Neural progenitor cell (in vitro differentiated cells): ENCODE measurements around the gene RBM25.

ENCODE experiments used
- EZH2 ChIP-seq: fragments of 200-600 bp; sonication (generic); IDR thresholded peaks from 2 replicates; pipeline ENCODE4 v1.6.1; 2017; ENCODE audit warnings: antibody characterized with exemption, mild to moderate bottlenecking, moderate library complexity
- TF ChIP-seq, protein P1 (sequence below): fragments of 200-600 bp; sonication (generic); IDR thresholded peaks from 2 replicates; pipeline ENCODE4 v1.5.1; 2017; ENCODE audit warnings: antibody characterized with exemption, mild to moderate bottlenecking

DNA sequence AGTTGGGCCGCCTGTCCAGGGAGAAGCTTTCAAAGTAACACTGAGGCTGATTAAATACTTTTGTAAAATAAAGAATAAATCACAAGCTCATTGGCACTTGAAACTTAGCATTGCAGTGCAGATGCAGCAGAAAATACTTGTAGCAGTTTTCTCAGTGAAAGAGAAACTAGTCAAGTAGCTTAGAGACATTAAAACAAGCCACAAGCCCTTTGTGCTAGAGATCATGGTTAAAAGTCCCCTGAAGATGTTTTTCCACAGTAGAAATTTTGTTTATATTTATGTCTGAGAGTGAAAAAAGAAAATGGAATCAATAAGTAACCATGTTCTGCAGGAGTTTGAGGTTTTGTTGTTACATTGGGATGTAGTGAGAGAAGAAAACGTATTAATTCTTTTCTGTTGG lies 83.9 kb downstream of the RBM25 start:
- TF ChIP-seq, protein P1, sequence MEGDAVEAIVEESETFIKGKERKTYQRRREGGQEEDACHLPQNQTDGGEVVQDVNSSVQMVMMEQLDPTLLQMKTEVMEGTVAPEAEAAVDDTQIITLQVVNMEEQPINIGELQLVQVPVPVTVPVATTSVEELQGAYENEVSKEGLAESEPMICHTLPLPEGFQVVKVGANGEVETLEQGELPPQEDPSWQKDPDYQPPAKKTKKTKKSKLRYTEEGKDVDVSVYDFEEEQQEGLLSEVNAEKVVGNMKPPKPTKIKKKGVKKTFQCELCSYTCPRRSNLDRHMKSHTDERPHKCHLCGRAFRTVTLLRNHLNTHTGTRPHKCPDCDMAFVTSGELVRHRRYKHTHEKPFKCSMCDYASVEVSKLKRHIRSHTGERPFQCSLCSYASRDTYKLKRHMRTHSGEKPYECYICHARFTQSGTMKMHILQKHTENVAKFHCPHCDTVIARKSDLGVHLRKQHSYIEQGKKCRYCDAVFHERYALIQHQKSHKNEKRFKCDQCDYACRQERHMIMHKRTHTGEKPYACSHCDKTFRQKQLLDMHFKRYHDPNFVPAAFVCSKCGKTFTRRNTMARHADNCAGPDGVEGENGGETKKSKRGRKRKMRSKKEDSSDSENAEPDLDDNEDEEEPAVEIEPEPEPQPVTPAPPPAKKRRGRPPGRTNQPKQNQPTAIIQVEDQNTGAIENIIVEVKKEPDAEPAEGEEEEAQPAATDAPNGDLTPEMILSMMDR = no peak
- no peak for TF ChIP-seq EZH2
